HG03060 (cell line): ENCODE data around the gene PPP1R12B.
"Not testable (repeated sequence)": the region's sequence is repeated elsewhere in the genome, so short reads cannot be mapped to it uniquely, and the experiment has no call there.

Experiments
- ATAC-seq: cut with Tn5 transposase; IDR thresholded peaks from one replicate; pipeline ENCODE4 v1.9.1; 2021; ENCODE audit warnings: low read depth, moderate number of reproducible peaks; ENCODE audit not compliant: unreplicated experiment

PPP1R12B gene

GRCh38 chr1:202397256-202397655, 48.8 kb downstream of the PPP1R12B start:
- no peak for ATAC-seq

GRCh38 chr1:202398439-202398838, 49.9 kb downstream of the PPP1R12B start:
- not testable (repeated sequence) for ATAC-seq

- ATAC-seq, result not testable (repeated sequence)
Observed at GRCh38 chr1:202401771-202402170, 53.3 kb downstream of the PPP1R12B start.

GRCh38 chr1:202403381-202403780, 54.9 kb downstream of the PPP1R12B start:
- ATAC-seq, result not testable (repeated sequence)

- ATAC-seq, result no peak
Observed at GRCh38 chr1:202405928-202406327, 57.4 kb downstream of the PPP1R12B start.

GRCh38 chr1:202406896-202407295, 58.4 kb downstream of the PPP1R12B start:
- ATAC-seq, result not testable (repeated sequence)

- not testable (repeated sequence) for ATAC-seq
Observed at GRCh38 chr1:202407378-202407777, 58.9 kb downstream of the PPP1R12B start.

GRCh38 chr1:202410251-202410650, 61.8 kb downstream of the PPP1R12B start:
- ATAC-seq, result not testable (repeated sequence)

- not testable (repeated sequence) for ATAC-seq
Observed at GRCh38 chr1:202410854-202411357, 62.4 kb downstream of the PPP1R12B start.

- no peak for ATAC-seq
Observed at GRCh38 chr1:202411422-202411821, 62.9 kb downstream of the PPP1R12B start.

- ATAC-seq, result not testable (repeated sequence)
Observed at GRCh38 chr1:202412421-202412820, 63.9 kb downstream of the PPP1R12B start.

GRCh38 chr1:202416641-202417040, 68.1 kb downstream of the PPP1R12B start:
- no peak for ATAC-seq

- not testable (repeated sequence) for ATAC-seq
Observed at GRCh38 chr1:202417141-202417540, 68.6 kb downstream of the PPP1R12B start.

GRCh38 chr1:202417762-202418201, 69.3 kb downstream of the PPP1R12B start:
- ATAC-seq, result not testable (repeated sequence)

GRCh38 chr1:202419731-202420130, 71.2 kb downstream of the PPP1R12B start:
- not testable (repeated sequence) for ATAC-seq

- ATAC-seq, result not testable (repeated sequence)
Observed at GRCh38 chr1:202420422-202421094, 72.1 kb downstream of the PPP1R12B start.

GRCh38 chr1:202422709-202423108, 74.2 kb downstream of the PPP1R12B start:
- ATAC-seq, result not testable (repeated sequence)

GRCh38 chr1:202424260-202424659, 75.8 kb downstream of the PPP1R12B start:
- not testable (repeated sequence) for ATAC-seq

- not testable (repeated sequence) for ATAC-seq
Observed at GRCh38 chr1:202430111-202430510, 81.6 kb downstream of the PPP1R12B start.

- not testable (repeated sequence) for ATAC-seq
Observed at GRCh38 chr1:202432338-202432737, 83.8 kb downstream of the PPP1R12B start.

- no peak for ATAC-seq
Observed at GRCh38 chr1:202433155-202434043, 84.9 kb downstream of the PPP1R12B start.
